NCI-H2196 (cell line): Measurements from ENCODE around the gene EXO1.
"Not testable (repeated sequence)": the region's sequence is repeated elsewhere in the genome, so short reads cannot be mapped to it uniquely, and the experiment has no call there.

Experiments used
- DNase-seq: peaks from one replicate; lab custom pipeline; 2025; ENCODE audit not compliant: unreplicated experiment; lab: John Stamatoyannopoulos, UW

EXO1 gene

GRCh38 chr1:241847796-241848685 lies at the start of gene EXO1:
EXO1 (plus strand) TSS chr1:241848204; CDS start chr1:241850426, 2,222 bp downstream.
- peak; percentile 77 for DNase-seq

GRCh38 chr1:241799416-241799815 lies 48.6 kb upstream of the EXO1 start:
- no peak for DNase-seq

DNA sequence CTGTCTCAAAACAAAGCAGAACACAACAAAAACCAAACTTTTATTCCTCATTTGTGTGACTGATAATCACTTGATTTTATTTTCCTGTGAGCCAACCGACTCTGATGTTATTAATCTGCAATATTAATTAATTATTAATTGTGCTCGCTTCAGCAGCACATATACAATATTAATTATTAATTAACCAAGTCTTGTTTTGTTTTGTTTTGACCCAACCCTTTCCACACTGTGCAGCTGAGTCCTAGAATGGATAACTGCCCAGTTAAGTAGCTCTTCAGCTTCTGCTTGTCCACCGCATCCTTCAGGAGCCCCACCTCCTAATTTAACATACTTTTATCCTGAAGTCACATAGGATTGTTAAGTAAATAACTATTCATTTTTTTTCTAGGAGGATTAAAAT lies 47.4 kb upstream of the EXO1 start:
- no peak for DNase-seq

- DNase-seq: no peak
Observed at GRCh38 chr1:241802863-241803262, 45.1 kb upstream of the EXO1 start.

GRCh38 chr1:241804706-241805105 lies 43.3 kb upstream of the EXO1 start:
- not testable (repeated sequence) for DNase-seq

- DNase-seq: no peak
Observed at GRCh38 chr1:241808265-241808664, 39.7 kb upstream of the EXO1 start.

DNA sequence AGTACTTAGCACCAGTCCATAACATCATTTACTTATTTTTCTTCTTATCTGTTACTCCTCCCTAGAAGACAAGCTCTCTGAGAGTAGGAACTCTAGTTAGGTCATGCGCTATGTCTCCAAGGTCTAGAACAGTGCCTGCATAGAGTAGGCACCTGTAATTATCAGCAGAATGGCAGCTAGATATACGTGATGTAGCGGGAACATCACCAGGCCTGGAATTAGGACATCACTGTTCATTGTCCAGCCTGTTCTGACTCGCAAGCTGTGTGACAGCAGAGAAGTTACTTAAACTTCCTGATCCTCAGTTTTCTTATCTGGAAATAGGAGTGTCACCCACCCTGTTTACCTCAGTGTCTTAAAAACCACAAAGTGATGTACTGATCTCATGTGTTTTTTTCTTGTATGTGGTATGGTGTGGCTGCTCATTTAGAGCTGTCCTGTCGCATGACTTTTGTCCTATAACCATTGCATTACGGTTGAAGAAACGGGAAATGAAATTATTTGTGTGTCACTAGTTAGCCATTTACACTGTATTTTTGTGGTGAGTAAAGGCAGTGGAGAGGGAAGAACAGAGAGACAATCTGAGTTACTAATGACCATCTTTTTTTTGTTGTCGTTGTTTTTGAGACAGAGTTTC lies 37.1 kb upstream of the EXO1 start:
- no peak for DNase-seq

GRCh38 chr1:241813768-241814320 lies 34.2 kb upstream of the EXO1 start:
- no peak for DNase-seq

- no peak for DNase-seq
Observed at GRCh38 chr1:241816008-241816407, 32.0 kb upstream of the EXO1 start.

DNA sequence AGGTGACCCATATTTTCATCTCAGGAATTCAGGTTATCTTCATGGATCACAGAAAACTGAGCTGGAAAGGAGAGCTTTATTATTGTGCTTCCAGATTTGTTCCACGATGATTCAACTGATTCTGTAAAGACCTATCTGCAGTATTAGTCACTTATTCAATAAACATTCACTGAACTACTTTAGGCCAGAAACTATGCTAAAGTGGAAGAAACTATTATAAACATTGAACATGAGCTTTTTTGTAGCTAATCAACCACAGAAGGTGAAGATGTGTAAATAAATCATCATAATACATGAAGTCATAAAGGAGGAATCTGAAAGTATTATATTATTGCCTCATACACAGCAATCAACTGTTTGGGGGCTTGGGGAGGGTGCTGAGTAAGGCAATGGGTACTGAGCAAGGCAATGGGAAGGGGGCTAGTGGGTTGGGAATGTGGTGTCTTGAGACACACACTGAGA lies 30.6 kb upstream of the EXO1 start:
- no peak for DNase-seq

- no peak for DNase-seq
Observed at GRCh38 chr1:241817956-241818612, 29.9 kb upstream of the EXO1 start.

DNA sequence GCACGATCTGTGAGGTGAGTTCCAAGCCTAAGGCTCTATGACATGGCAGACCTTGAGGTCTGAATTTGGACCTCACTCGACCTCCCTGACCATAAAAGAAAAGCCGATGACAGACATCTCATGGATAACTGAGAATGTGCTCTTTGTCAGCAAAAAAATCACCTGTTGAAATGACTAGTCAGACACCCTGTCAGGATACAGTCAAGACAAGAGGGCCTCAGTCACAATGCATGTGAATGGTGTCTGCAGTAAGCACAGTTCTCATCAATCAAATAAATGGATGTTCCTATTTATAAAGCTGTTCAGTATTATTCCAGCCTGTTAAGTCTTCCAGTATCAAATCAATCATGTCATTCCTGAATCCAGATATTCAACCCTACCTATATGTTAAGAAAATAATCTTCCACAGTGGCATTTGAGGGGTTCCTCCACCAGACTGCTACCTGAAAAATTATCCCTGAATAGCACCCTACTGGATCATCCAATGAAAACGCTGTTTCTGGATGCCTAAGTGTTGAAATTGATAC lies 28.6 kb upstream of the EXO1 start:
- DNase-seq: no peak

- no peak for DNase-seq
Observed at GRCh38 chr1:241821363-241821762, 26.6 kb upstream of the EXO1 start.

DNA sequence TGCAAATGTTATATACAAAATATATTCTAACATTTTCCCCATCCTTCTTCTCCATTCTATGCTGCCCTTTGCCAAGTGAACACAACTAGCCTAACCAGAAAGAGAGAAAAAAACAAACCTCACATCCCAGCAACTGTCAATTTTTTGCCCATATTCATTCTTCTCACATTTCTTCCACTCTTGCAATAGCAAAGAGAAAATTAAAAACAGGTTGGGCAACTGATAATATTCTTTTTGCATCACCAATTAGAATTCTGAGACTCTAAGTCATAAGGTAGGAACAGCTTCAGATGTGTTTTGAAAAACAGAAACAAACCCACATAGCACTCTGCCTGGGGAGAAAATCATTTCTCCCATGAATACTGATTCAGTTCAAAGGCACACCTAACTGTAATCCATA lies 25.2 kb upstream of the EXO1 start:
- DNase-seq: no peak

- DNase-seq: no peak
Observed at GRCh38 chr1:241823925-241824324, 24.1 kb upstream of the EXO1 start.

GRCh38 chr1:241825581-241825980 lies 22.4 kb upstream of the EXO1 start:
- DNase-seq: no peak

GRCh38 chr1:241826613-241827012 lies 21.4 kb upstream of the EXO1 start:
- not testable (repeated sequence) for DNase-seq

DNA sequence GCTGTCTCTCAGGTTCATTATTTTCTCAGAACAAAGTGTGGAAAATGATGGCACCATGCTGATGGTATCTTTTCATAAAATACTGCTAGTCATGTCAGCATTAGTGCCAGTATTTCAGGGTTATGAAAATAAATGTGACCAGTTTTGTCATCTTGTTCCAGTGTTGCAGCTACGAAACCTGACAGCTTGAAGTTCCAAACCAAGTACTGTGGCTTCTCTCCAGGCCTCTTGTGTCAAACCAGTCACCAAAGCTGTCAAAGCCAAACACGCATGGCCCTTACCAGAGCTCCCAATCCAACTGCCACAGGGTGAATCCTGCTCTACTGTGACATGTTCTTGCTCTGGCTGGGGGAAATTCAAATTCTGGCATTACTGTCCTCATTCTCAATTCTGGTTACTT lies 20.7 kb upstream of the EXO1 start:
- DNase-seq: no peak

GRCh38 chr1:241828463-241829021 lies 19.5 kb upstream of the EXO1 start:
- no peak for DNase-seq

GRCh38 chr1:241829468-241829867 lies 18.5 kb upstream of the EXO1 start:
- DNase-seq: no peak
